CD1c-positive myeloid dendritic cell (primary cell): ENCODE results near the gene KRT73.
A peak's percentile ranks its signal among the peaks of the same experiment; 100 is the strongest.

Source experiments
- DNase-seq: peaks from one replicate; pipeline ENCODE4 v3.0.0-alpha.2; 2016; ENCODE audit errors: extremely low spot score

Gene KRT73

GRCh38 chr12:52618866-52619265 lies 507 bp upstream of the KRT73 start:
- no peak for DNase-seq

GRCh38 chr12:52617403-52617785 lies 965 bp downstream of the KRT73 start:
- DNase-seq: no peak

- no peak for DNase-seq
Measured at GRCh38 chr12:52616680-52617402, 1.5 kb downstream of the KRT73 start.

GRCh38 chr12:52615912-52616311 lies 2.4 kb downstream of the KRT73 start:
- DNase-seq: no peak

GRCh38 chr12:52615208-52615868 lies 3.0 kb downstream of the KRT73 start:
- DNase-seq: peak; percentile 66

GRCh38 chr12:52614381-52615207 lies 3.8 kb downstream of the KRT73 start:
- peak; percentile 3 for DNase-seq

GRCh38 chr12:52613384-52614030 lies 4.9 kb downstream of the KRT73 start:
- DNase-seq: no peak

GRCh38 chr12:52612431-52613383 lies 5.7 kb downstream of the KRT73 start:
- peak; percentile 28 for DNase-seq

GRCh38 chr12:52611080-52611468 lies 7.3 kb downstream of the KRT73 start:
- DNase-seq: no peak

GRCh38 chr12:52608826-52609630 lies 9.3 kb downstream of the KRT73 start:
- DNase-seq: no peak

- DNase-seq: no peak
Measured at GRCh38 chr12:52608161-52608560, 10.2 kb downstream of the KRT73 start.

GRCh38 chr12:52607314-52607713 lies 11.0 kb downstream of the KRT73 start:
- no peak for DNase-seq

GRCh38 chr12:52606581-52607218 lies 11.7 kb downstream of the KRT73 start:
- DNase-seq: no peak

GRCh38 chr12:52606096-52606495 lies 12.3 kb downstream of the KRT73 start:
- DNase-seq: no peak

- DNase-seq: no peak
Measured at GRCh38 chr12:52605542-52605941, 12.8 kb downstream of the KRT73 start.

- no peak for DNase-seq
Measured at GRCh38 chr12:52604859-52605258, 13.5 kb downstream of the KRT73 start.

- DNase-seq: no peak
Measured at GRCh38 chr12:52603314-52603713, 15.0 kb downstream of the KRT73 start.

- no peak for DNase-seq
Measured at GRCh38 chr12:52602552-52602951, 15.8 kb downstream of the KRT73 start.

- DNase-seq: no peak
Measured at GRCh38 chr12:52601671-52602070, 16.7 kb downstream of the KRT73 start.
